Activated CD8-positive, alpha-beta memory T cell treated with anti-CD3 and anti-CD28 coated beads for 4 hours (primary cell): ENCODE data around the gene SRGAP3.

ENCODE experiments used
- DNase-seq, 2 donors: peaks; one replicate each; pipeline ENCODE4 v3.0.0-alpha.2; 2020; ENCODE audit warnings: low read depth in 2 of 2

Gene SRGAP3

GRCh38 chr3:9173445-9173844 is 76.0 kb downstream of the SRGAP3 start:
- DNase-seq, result no peak

DNA sequence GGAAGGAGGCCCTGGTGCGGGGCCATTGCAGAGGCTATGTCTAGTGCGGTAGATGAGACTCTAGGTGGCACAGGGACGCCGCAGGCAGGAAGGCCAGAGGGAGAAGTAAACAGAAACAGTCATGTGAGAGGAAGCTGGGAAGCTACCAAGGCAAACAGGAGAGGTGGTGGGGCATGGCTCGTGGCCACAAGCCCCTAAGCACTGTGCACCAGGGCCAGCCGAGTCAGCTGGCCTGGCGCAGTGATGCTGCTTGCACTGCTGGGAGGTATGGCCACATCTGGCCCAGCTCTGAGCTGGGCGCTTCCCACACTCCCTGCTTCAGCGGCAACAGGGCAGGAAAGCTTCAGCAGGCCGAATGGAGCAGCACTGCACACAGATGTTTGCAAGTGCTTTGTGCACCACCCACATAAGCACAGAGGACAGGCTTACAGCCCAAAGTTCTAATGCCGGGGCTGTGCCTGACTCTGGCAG is 76.6 kb downstream of the SRGAP3 start:
- no peak for DNase-seq

DNA sequence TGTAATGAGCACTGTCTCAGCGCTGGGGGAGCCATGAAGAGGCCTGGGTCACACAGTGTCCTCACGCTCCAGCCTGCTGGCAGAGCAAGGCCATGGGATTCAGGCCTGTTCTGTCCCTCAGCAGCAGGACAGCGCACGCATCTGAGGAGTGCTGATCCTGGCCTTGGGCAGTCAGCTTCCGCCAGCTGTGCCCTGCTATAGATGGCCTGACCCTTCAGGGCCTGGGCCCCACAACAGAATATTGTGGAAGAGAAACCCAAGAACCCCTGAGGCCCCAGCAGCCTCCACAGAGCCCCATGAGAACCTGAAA is 78.6 kb downstream of the SRGAP3 start:
- no peak for DNase-seq

DNA sequence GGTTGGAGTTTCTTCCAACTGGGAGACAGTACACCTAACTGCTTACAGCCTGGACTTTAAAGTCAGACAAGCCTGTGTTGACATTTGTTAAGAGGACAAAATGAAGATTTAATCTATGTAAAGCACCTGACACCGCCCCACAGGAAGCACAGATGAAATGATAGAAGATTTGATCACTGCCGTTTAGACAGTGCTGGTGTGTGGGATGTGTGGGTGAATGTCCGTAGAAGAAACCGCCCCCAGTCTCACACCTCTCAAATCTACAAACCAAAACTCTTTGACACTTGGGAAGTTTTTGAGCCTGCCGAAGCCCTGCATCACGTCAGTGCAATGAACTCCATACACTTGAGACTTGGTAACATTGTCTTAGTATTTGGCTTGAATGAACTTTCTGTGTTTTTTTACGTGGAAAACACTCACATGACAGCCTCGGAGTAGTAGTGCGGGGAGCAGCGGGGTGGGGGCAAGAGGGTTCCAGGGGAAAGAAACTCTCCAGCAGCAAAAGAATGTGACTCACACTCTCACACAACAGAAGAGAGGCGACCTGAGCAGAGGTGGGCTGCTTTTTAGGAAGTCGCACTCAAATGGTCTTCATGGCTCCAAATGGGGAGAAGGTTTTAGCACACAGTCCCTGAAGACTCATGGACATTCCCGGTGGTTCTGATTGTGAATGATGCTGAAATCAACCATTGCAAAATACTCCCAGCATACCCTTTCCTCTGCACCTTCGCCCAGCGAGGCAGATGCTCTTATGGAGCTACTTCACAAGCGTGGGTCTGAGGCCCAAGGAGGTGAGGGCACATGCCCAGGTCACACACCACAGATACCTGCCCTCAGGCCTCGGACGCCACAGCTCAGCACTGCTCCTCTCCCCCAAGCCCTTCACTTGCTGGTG is 79.2 kb downstream of the SRGAP3 start:
- peak in 1 of 2 donors; percentile 11 for DNase-seq

DNA sequence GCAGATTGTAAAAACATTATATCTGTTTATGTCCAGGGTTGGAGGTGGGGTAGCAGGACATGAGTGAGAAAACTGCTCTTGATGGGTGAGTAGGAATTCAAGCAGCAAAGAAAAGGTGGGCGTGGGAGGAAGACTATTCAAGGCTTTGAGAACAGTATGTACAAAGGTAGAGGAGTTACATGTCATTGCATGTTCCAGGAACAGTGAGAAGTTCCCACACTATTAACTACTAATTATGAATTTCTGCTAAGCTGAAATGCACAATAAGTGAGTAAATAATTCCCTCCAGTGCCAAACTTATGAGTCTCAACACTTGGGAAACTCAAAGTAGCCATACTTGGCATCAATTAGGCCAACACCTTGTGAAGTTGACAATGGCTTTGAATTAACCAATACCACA is 80.1 kb downstream of the SRGAP3 start:
- DNase-seq, result no peak

DNA sequence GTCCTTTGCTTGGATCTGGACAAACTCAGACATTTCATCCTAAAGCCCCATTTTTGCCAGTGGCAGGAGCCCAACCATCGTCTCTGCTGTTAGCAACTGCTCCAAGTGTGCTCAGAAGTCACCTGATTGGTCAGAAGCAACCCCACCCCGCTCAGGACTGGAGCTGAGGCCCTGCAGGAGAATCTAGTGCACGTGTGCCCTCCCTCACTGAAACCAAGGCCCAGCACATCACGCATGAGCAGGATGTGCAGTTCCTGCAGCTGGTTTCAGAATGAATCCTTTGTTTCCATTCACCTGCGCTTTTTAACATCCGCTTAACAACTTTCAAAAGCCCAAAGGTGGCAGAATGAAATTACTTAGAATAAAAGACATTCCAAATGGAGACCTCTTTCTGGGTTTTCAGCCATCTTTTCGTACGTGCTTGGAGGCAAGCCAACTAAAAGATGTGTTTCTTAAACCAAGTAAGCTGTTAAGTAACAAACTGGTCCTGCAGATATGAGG is 81.2 kb downstream of the SRGAP3 start:
- DNase-seq, result no peak

- no peak for DNase-seq
Observed at GRCh38 chr3:9167222-9167621, 82.2 kb downstream of the SRGAP3 start.

- no peak for DNase-seq
Observed at GRCh38 chr3:9165421-9165820, 84.0 kb downstream of the SRGAP3 start.

GRCh38 chr3:9163289-9163688 is 86.2 kb downstream of the SRGAP3 start:
- no peak for DNase-seq

DNA sequence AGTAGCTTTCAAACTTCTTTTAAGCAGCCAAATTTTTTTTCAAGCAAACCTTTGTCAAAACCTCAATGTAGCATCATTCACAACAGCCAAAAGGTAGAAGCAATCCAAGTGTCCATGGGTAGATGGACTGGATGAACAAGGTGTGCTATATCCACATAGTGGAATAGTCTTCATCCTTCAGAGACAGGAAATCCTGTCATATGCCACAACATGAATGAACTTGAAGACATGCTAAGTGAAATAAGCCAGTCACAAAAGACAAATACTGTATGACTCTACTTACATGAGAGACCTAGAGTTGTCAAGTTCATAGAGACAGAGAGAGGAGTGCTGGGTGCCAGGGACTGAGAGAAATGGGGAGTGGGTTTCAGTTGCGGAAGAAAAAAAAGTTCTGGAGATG is 87.6 kb downstream of the SRGAP3 start:
- DNase-seq, result no peak

DNA sequence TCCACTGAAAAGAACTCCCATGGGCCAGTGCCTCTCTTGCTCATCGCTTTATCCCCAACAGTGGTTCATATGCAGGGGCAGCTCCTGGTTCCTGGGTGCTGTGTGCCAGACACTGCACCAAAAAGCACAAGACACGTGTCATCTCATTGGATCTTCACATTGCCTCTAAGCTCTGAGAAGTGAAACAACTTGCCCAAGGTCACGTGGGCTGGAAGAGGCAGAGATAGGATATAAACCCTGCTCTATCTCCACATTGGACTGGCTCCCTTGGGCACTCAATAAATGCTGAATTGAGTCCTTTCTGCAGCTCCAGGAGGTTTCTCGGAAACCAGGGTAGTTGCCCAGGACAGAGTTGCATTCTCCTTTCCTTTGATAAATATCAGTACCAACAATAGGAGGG is 88.1 kb downstream of the SRGAP3 start:
- DNase-seq, result no peak

DNA sequence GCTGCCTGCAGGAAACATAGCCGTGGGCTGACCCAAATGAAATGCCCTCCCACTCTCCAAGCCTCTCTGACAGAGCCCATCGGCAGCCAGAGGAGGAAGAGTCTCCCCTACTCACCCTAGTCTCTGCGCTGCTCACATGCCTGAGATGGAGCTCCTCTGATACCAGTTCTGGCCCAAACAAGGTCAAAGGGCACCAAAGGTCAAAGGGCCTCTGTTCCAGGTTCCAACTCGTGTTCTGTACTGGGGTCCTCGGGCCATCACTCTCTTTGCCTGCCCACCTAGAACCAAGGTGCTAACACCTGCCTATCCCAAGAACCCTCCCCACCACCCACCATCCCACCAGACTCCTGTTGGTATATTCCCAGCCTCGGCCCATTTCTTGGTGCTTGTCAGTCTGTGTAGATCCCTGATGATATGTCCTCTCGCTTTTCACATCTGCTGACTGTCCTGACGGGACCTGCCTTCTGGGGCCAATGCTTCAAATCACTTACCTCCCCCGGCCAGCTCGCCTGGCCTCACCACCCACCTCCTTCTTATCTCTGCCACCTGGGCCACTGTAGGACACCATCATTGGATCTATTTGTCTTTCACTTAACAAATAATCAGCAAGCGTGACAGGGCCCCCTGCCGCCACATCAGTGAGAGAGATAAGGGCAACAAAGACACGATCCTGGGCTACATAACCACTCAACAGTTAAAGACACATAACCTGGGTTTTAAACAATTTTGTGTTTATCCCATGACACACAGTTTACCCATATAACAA is 90.4 kb downstream of the SRGAP3 start:
- no peak for DNase-seq

GRCh38 chr3:9157651-9158362 is 91.6 kb downstream of the SRGAP3 start:
- DNase-seq, result no peak

DNA sequence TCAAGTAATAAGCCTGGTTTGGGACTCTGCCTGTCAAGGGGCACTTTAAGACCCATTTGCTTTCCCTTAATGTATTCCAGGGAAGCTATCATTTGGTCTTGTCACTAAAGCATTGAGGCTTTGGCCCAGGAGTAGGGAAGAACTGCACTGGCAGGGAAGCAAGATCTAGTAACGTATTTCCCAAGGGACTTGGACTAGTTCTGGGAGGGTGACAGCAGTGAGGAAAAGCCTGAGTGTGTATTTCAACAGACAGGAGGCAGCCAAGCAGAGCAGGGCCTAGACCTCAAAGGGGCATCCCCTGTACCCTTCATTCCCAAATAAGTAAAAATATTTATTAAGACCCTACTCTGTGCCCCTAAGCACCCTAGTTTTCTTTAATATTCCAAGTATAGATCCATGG is 92.8 kb downstream of the SRGAP3 start:
- no peak for DNase-seq

GRCh38 chr3:9155028-9155427 is 94.4 kb downstream of the SRGAP3 start:
- DNase-seq, result no peak

GRCh38 chr3:9153904-9154619 is 95.4 kb downstream of the SRGAP3 start:
- no peak for DNase-seq

GRCh38 chr3:9151240-9151639 is 98.2 kb downstream of the SRGAP3 start:
- no peak for DNase-seq

GRCh38 chr3:9149566-9149965 is 99.9 kb downstream of the SRGAP3 start:
- DNase-seq, result no peak

GRCh38 chr3:9147896-9148266 is 101.6 kb downstream of the SRGAP3 start:
- DNase-seq, result no peak

GRCh38 chr3:9147215-9147895 is 102.1 kb downstream of the SRGAP3 start:
- no peak for DNase-seq
